Measurements from ENCODE around the gene NUTM2B.
"Not testable (repeated sequence)": the region's sequence is repeated elsewhere in the genome, so short reads cannot be mapped to it uniquely, and the experiment has no call there.

NUTM2B gene

GRCh38 chr10:79726620-79727019 is 23.6 kb downstream of the NUTM2B start:
- not testable (repeated sequence) for DNase-seq (ENCODE audit: low read depth); H3K4me3 ChIP-seq (ENCODE audit: low read length)

GRCh38 chr10:79744844-79745243 is 41.8 kb downstream of the NUTM2B start:
- not testable (repeated sequence) for H3K4me3 ChIP-seq (ENCODE audit: low read length); DNase-seq (ENCODE audit: low read depth)

GRCh38 chr10:79748510-79748909 is 45.5 kb downstream of the NUTM2B start:
- not testable (repeated sequence) for H3K4me3 ChIP-seq (ENCODE audit: low read length); DNase-seq (ENCODE audit: low read depth)

GRCh38 chr10:79753601-79754000 is 50.6 kb downstream of the NUTM2B start:
- DNase-seq (ENCODE audit: low read depth) = not testable (repeated sequence)

GRCh38 chr10:79758297-79758993 is 55.4 kb downstream of the NUTM2B start:
- DNase-seq (ENCODE audit: low read depth) = not testable (repeated sequence)

More at GRCh38 chr10:79753601-79754000, 50.6 kb downstream of the NUTM2B start:
- not testable (repeated sequence) for H3K4me3 ChIP-seq (ENCODE audit: low read length)

More at GRCh38 chr10:79758297-79758993, 55.4 kb downstream of the NUTM2B start:
- not testable (repeated sequence) for H3K4me3 ChIP-seq (ENCODE audit: low read length)
